Ishikawa (cell line): ENCODE measurements around the gene OR5M10.

Experiments used
- RAD21 ChIP-seq: IDR thresholded peaks from 2 replicates; pipeline ENCODE4 v1.6.1; 2012; ENCODE audit warnings: low read depth
- TAF1 ChIP-seq: IDR thresholded peaks from 2 replicates; pipeline ENCODE4 v1.6.1; 2012; ENCODE audit warnings: low read depth, mild to moderate bottlenecking
- USF1 ChIP-seq: IDR thresholded peaks from 2 replicates; pipeline ENCODE4 v1.6.1; 2012
- YY1 ChIP-seq: IDR thresholded peaks from 2 replicates; pipeline ENCODE4 v1.6.1; 2012; ENCODE audit warnings: low read depth

GRCh38 chr11:56543157-56543556, 34.4 kb downstream of the OR5M10 start, which contains the start of gene OR5M11:
- TF ChIP-seq RAD21 (no peak), TAF1 (no peak), YY1 (no peak), USF1 (no peak)
